ENCODE data around the gene SUGP1. TPM values are rescaled to one million over a fixed set of nuclear protein-coding genes. Genes with fewer than 3 reads are reported as not detected.
"Not testable (repeated sequence)": the region's sequence is repeated elsewhere in the genome, so short reads cannot be mapped to it uniquely, and the experiment has no call there.

SUGP1 gene, protein sequence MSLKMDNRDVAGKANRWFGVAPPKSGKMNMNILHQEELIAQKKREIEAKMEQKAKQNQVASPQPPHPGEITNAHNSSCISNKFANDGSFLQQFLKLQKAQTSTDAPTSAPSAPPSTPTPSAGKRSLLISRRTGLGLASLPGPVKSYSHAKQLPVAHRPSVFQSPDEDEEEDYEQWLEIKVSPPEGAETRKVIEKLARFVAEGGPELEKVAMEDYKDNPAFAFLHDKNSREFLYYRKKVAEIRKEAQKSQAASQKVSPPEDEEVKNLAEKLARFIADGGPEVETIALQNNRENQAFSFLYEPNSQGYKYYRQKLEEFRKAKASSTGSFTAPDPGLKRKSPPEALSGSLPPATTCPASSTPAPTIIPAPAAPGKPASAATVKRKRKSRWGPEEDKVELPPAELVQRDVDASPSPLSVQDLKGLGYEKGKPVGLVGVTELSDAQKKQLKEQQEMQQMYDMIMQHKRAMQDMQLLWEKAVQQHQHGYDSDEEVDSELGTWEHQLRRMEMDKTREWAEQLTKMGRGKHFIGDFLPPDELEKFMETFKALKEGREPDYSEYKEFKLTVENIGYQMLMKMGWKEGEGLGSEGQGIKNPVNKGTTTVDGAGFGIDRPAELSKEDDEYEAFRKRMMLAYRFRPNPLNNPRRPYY
- total RNA-seq: 10 to 100 TPM; 54.6 to 61.0 TPM

GRCh38 chr19:19320361-19321140 is at the start of gene SUGP1, which contains the start of gene MAU2:
SUGP1 (minus strand) TSS chr19:19320509; CDS start chr19:19320496, 13 bp downstream.
MAU2 (plus strand) TSS chr19:19320829; CDS start chr19:19320860, 31 bp downstream.
- ChIA-PET POLR2A (interaction anchor here (0.9 kb wide), 1 partner anchor 118 kb away, joined by 3 read pairs; the partner anchor contains the start of gene NR2C2AP), CTCF (interaction anchor here (0.6 kb wide), 1 partner anchor 42 kb away, joined by 3 read pairs; no protein-coding TSS in a partner anchor)

DNA sequence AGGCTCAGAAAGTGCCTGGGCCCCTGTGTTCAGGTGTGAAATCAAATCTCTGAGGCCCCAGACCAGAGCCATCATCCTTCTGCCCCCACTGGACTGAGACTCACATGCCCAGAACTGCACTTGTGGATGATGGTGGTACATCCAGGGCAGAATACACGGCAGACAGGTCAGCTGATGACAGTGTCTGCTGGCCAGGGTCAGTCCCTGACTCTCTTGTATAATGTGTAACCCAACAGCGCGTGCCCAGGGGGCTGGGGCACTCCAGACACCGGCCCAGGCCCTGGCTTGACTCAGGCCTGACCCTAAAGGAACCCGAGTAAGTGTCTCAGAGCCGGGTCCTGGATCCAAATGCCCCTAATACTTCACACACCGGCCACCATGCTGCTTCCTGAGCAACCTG is 47.8 kb upstream of the SUGP1 start:
- CTCF ChIA-PET: interaction anchor here (0.7 to 5.9 kb wide), 5 partner anchors 49 to 125 kb away, joined by 3 to 60 read pairs (median 4); no protein-coding TSS in a partner anchor
- POLR2A ChIA-PET: no interaction called here

GRCh38 chr19:19366434-19367396 is 46.4 kb upstream of the SUGP1 start:
- POLR2A ChIA-PET: no interaction called here
- CTCF ChIA-PET: interaction anchor here (0.6 to 5.9 kb wide), 14 partner anchors 8 to 221 kb away, joined by 3 to 60 read pairs (median 4); no protein-coding TSS in a partner anchor

DNA sequence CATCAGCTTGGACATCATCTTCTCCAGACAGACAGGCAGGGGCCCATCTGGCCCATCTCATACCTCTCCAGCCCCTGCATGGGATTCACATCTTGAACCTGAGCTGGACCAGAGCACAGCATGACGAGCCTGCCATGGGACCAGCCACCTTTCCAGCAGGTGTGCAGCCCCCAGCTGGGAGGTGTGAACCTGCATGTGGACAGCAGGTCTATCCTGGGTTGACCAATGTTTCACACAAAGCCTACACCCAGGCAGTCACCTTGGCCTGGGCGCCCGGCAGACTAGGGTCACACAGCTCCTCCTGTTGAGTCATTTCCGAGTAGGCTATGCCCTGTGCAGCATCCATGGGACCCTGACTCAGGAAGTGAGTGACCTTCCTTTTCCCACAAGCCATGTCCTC is 41.8 kb upstream of the SUGP1 start:
- ChIA-PET POLR2A (interaction anchor here (0.7 to 1.0 kb wide), 4 partner anchors 126 to 1104 kb away, joined by 3 to 9 read pairs (median 4); partner anchors contain the start of genes BORCS8, RFXANK and TSSK6), CTCF (interaction anchor here (1.1 to 2.1 kb wide), 5 partner anchors 17 to 128 kb away, joined by 3 to 7 read pairs (median 4); no protein-coding TSS in a partner anchor)

DNA sequence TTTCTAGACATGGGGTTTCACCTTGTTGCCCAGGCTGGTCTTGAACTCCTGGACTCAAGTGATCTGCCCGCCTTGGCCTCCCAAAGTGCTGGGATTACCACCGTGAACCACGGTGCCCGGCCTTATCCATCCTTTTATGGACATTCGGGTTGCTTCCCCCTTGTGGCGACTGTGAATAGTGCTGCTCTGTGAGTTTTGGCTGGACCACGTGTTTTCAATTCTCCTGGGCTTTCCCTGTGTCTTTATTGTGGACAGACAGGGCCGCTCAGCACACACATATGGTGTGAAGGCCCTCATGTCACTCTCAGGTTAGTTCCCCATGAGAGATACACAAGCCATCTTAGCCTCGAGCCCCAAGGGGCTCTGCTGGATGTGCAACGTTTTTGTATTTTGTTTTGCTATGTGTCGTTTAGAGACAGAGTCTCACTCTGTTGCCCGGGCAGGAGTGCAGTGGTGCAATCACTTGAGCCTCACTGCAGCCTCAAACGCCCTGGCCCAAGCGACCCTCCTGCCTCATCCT is 40.8 kb upstream of the SUGP1 start:
- CTCF ChIA-PET: interaction anchor here (0.6 to 2.1 kb wide), 3 partner anchors 33 to 545 kb away, joined by 3 to 7 read pairs (median 3); no protein-coding TSS in a partner anchor
- POLR2A ChIA-PET: interaction anchor here (0.7 kb wide), 1 partner anchor 1103 kb away, joined by 5 read pairs; no protein-coding TSS in a partner anchor

DNA sequence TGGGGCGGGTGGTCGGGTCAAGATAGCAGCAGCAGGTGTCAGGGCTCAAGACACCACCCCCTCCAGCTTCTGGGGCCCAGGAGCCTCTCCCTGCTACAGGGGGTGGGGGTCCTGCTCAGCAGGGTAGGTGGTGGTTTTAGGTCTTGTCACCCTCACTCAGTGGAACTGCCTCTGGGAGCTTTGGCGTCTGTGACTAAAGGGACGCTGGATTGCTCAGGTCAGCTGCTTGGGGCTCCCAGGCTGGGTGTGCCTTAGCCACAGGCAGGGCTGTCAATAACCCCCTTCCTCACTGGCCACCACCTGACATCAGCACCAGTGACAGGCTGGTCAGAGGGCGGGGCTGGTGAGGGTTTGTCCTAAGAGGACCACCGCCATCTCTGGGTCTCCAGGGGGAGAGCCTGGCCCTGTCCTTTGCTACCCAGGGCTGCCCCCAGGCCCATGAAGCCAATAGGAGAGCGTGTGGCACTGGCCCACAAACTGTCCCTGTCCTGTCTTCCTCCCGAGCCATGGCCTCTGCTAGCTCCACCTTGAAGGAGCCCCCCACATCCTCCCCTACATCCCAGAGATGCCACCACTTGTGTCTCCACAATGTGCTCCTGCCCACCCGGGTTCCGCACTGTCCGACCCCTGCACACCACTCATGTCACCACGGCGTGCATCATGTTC is 36.7 kb upstream of the SUGP1 start:
- CTCF ChIA-PET: no interaction called here
- POLR2A ChIA-PET: interaction anchor here (0.7 kb wide), 1 partner anchor 10 kb away, joined by 4 read pairs; no protein-coding TSS in a partner anchor

DNA sequence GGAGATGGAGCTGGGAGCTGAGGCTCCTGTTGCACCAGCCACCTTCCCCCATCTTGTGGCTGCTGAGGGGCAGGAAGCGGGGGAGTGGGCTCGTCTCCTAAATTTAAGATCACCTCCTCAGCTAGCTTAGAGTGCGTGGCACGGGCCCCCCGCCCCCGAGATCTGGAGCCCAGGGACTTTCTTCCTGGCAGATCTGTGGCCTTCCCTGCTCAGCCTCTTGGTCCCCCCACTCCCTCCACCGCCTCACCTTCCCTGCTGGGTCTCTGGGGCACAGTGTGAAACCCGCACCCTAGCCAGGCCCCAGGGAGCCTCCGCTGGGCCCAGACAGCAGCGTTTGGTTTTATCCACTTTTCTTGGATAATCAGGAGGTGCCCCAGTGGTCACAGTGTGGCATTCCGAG is 36.2 kb upstream of the SUGP1 start:
- CTCF ChIA-PET: no interaction called here
- POLR2A ChIA-PET: no interaction called here

- CTCF ChIA-PET: interaction anchor here (1.3 kb wide), 1 partner anchor 135 kb away, joined by 3 read pairs; no protein-coding TSS in a partner anchor
- POLR2A ChIA-PET: no interaction called here
Measured at GRCh38 chr19:19355606-19356139, 35.4 kb upstream of the SUGP1 start.

- POLR2A ChIA-PET: no interaction called here
- CTCF ChIA-PET: interaction anchor here (1.3 kb wide), 1 partner anchor 135 kb away, joined by 3 read pairs; no protein-coding TSS in a partner anchor
Measured at GRCh38 chr19:19354932-19355331, 34.6 kb upstream of the SUGP1 start.

- CTCF ChIA-PET: no interaction called here
- POLR2A ChIA-PET: no interaction called here
Measured at GRCh38 chr19:19354007-19354406, 33.7 kb upstream of the SUGP1 start.

DNA sequence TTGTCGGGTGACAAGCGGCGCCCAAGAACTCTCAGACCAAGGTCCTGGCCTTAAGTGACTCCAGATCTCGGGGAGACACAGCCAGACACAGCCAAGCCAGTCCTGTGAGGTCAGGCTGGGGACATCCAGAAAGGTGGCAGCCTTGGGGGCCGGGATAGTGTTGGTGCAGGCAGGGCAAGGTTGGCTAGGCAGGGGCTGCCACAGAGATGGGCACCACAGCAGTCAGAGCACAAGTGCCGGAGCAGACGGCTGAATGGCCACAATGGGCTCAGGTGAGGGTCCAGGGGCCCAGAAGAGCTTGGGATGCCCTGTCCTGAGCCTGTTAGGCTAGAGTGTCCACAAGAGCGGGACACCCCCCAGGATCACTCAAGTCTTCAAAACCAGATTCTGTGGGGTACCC is 32.5 kb upstream of the SUGP1 start:
- POLR2A ChIA-PET: no interaction called here
- CTCF ChIA-PET: no interaction called here

GRCh38 chr19:19350756-19351155 is 30.4 kb upstream of the SUGP1 start:
- POLR2A ChIA-PET, CTCF ChIA-PET: not testable (repeated sequence)

DNA sequence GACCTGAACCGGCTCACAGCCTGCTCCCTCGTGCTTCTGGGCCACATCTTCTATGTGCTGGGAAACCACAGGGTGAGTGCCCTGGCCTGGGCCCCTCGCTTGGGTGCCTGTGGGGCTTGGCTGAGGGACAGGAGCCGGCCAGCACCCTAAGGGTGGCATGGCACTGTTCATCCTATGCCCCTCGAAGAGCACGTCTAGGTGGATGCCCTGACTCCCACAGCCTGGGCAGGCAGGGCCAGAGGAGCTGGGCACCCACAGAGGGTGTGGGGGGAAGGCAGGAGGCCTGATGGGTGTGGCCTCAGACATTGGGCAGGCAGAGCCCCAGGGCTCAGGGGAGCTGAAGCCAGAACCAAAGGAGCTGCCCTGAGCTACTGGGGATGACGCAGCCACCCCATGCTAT is 29.1 kb upstream of the SUGP1 start:
- ChIA-PET POLR2A (interaction anchor here (0.6 kb wide), 1 partner anchor 412 kb away, joined by 3 read pairs; no protein-coding TSS in a partner anchor), CTCF (no interaction called here)

DNA sequence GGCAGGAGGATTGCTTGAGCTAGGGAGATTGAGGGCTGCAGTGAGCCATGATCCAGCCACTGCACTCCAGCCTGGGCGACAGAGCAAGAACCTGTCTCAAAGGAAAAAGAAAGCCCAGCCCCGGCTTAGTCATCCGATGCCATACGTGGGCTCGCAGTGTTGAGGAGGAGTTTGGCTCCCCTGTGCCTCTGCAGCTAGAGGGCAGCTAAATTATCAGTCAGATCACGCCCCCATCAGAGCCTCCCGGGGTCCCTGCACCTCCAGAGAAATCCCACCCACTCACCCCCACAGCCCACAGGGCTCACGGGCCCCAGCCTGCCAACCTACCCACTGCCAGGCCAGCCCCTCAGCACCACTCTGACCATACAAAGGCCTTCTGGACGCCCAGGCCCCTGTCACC is 28.0 kb upstream of the SUGP1 start:
- CTCF ChIA-PET: interaction anchor here (1.7 kb wide), 1 partner anchor 10 kb away, joined by 5 read pairs; no protein-coding TSS in a partner anchor
- POLR2A ChIA-PET: no interaction called here

DNA sequence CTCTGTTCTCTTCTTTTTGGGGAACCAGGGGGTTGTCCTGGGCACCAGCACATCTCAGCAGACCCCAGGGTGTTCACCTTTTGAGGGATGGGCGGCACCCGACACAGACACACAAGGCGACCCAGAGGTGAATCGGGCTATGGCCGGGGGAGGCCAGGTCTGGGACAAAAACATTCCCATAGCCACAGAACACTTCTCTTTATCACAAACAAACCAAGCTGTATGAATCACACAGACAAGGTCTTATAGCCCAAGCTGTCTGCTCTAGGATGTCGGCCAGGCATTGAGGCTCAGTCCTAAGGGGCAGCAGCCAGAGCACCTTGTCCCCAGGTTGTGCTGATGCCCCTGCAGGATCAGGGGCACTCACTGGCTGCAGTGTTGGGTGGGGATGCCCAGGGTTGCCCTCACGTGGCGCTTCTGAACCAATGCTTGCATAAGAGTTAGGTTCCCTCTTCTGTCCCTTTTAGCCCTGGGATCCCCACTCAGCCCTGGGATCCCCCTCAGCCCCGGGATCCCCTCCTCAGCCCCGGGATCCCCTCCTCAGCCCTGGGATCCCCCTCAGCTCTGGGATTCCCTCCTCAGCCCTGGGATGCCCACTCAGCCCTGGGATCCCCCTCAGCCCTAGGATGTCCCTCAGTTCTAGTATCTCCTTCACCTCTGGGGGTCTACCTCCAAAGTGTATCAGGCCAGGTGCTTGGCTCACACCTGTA is 27.2 kb upstream of the SUGP1 start:
- ChIA-PET POLR2A (interaction anchor here (0.6 kb wide), 1 partner anchor 10 kb away, joined by 4 read pairs; no protein-coding TSS in a partner anchor), CTCF (interaction anchor here (1.7 kb wide), 1 partner anchor 10 kb away, joined by 5 read pairs; no protein-coding TSS in a partner anchor)

GRCh38 chr19:19345970-19346369 is 25.7 kb upstream of the SUGP1 start:
- ChIA-PET CTCF (no interaction called here), POLR2A (no interaction called here)

- ChIA-PET CTCF (no interaction called here), POLR2A (no interaction called here)
Measured at GRCh38 chr19:19345232-19345631, 24.9 kb upstream of the SUGP1 start.
